Measurements from ENCODE around the gene RTL1. TPM values are rescaled to one million over a fixed set of nuclear protein-coding genes. Genes with fewer than 3 reads are reported as not detected.

Gene RTL1
- total and polyA plus RNA-seq, 2 of the 8 experiments (the other 6 are each of a cell fraction or from before 2014, with no cell fraction given), result not detected

DNA sequence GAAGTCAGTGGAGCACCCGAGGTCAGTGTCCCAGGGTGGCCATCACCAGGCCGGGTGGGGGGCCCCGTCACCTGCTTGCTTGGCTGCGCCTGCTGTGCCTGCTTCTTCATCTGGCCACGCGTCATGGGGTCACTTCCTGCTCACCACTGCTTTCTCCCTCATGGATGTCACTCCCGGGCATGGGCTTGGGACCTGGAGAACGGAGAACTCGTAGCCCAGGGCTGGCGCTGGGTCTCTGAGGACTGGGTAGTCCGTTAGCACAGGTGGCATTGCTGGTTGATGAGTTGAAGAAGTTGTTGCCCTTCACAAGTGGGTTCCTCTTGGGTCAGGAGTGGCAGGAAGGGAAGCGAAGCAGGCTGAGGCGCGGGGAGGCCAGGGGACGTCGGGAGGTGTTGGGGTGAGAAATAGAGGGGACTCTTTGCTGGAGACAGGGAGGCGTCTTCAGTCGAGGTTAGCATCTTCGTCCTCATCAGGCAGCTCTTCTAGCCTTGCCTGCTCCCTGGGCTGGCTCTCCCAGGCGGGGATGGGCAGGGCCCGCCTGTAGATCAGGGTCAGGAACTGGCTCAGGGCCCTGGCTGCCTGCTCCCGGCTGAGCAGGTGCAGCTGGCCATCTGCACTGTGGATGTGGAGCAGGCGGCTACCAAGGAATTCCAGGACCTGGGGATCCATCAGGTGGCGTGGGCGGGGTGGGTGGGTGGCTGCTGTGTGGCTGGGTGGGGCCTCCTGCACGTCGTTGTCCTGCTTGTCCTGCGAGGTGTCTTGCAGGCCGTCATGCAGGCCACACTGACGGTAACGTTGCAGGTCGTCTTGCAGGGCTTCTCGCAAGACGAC is 23.0 kb downstream of the RTL1 start (continued):
- TF ChIP-seq TEAD4 (IDR thresholded peaks at IDR 0.05; ENCODE audit: low read depth, low read length), result no peak
- TF ChIP-seq RAD21 (IDR thresholded peaks at IDR 0.05 in 1 of 2, conservative IDR thresholded peaks at IDR 0.05 in 1 of 2; ENCODE audit: low read depth in 2 of 2, low read length in 2 of 2), result no peak

All from H1 (cell line).